Erythroblast (primary cell): Measurements from ENCODE around the gene PTPRN2.
"Not testable (repeated sequence)": the region's sequence is repeated elsewhere in the genome, so short reads cannot be mapped to it uniquely, and the experiment has no call there.

ENCODE experiments used
- DNase-seq, 2 experiments: peaks; one replicate each; lab custom pipeline; 2025; lab: John Stamatoyannopoulos, UW
- GATA1 ChIP-seq: IDR thresholded peaks from 2 replicates; pipeline ENCODE4 v1.6.1; 2011; ENCODE audit warnings: low read depth, mild to moderate bottlenecking, control low read depth, low read length, moderate library complexity
- POLR2A ChIP-seq: IDR thresholded peaks from 2 replicates; pipeline ENCODE4 v1.6.1; 2011; ENCODE audit warnings: mild to moderate bottlenecking, low read length

Gene PTPRN2

GRCh38 chr7:158229945-158230344 lies 357.7 kb downstream of the PTPRN2 start:
- TF ChIP-seq POLR2A (no peak), GATA1 (no peak)
- DNase-seq: no peak

GRCh38 chr7:158228986-158229385 lies 358.6 kb downstream of the PTPRN2 start:
- TF ChIP-seq GATA1 (no peak), POLR2A (no peak)
- no peak for DNase-seq

- no peak for DNase-seq
- TF ChIP-seq POLR2A (no peak), GATA1 (no peak)
Measured at GRCh38 chr7:158228131-158228530, 359.5 kb downstream of the PTPRN2 start.

- no peak for DNase-seq
- TF ChIP-seq POLR2A (no peak), GATA1 (no peak)
Measured at GRCh38 chr7:158227258-158227984, 360.2 kb downstream of the PTPRN2 start.

- TF ChIP-seq POLR2A (no peak), GATA1 (no peak)
- no peak for DNase-seq
Measured at GRCh38 chr7:158216198-158216597, 371.4 kb downstream of the PTPRN2 start.

GRCh38 chr7:158209435-158209834 lies 378.2 kb downstream of the PTPRN2 start:
- DNase-seq: no peak
- TF ChIP-seq GATA1 (no peak), POLR2A (no peak)

- no peak for TF ChIP-seq POLR2A
Measured at GRCh38 chr7:158206341-158206740, 381.3 kb downstream of the PTPRN2 start.

GRCh38 chr7:158204453-158204852 lies 383.2 kb downstream of the PTPRN2 start:
- TF ChIP-seq POLR2A: no peak
- no peak for TF ChIP-seq GATA1
- DNase-seq: no peak

More at GRCh38 chr7:158206341-158206740, 381.3 kb downstream of the PTPRN2 start:
- no peak for DNase-seq

- DNase-seq: not testable (repeated sequence)
Measured at GRCh38 chr7:158203948-158204347, 383.7 kb downstream of the PTPRN2 start.

GRCh38 chr7:158194365-158194900 lies 393.2 kb downstream of the PTPRN2 start:
- DNase-seq: no peak
- TF ChIP-seq POLR2A (no peak), GATA1 (no peak)

GRCh38 chr7:158193446-158193845 lies 394.2 kb downstream of the PTPRN2 start:
- no peak for TF ChIP-seq GATA1
- DNase-seq: no peak

GRCh38 chr7:158192956-158193355 lies 394.7 kb downstream of the PTPRN2 start:
- DNase-seq: no peak
- TF ChIP-seq POLR2A (no peak), GATA1 (no peak)

GRCh38 chr7:158192184-158192835 lies 395.3 kb downstream of the PTPRN2 start:
- TF ChIP-seq POLR2A (no peak), GATA1 (no peak)
- DNase-seq: no peak

GRCh38 chr7:158191671-158192070 lies 396.0 kb downstream of the PTPRN2 start:
- DNase-seq: no peak
- TF ChIP-seq GATA1 (no peak), POLR2A (no peak)
